Measurements from ENCODE around the gene TMEM132D. TPM values are rescaled to one million over a fixed set of nuclear protein-coding genes. Genes with fewer than 3 reads are reported as not detected.
"Not testable (repeated sequence)": the region's sequence is repeated elsewhere in the genome, so short reads cannot be mapped to it uniquely, and the experiment has no call there.

Gene TMEM132D
- total RNA-seq, 2 experiments from 2014 or later = not detected

- no peak overlapping the region for H3K27ac Mint-ChIP-seq
- DNase-seq = no peak
- no peak overlapping the region for H3K4me3 Mint-ChIP-seq
- peaks cover 5% of the 10 kb centered on the region for H3K9me3 Mint-ChIP-seq
- no peaks in the 10 kb centered on the region for H3K4me1 Mint-ChIP-seq
- no peaks in the 10 kb centered on the region for H3K36me3 Mint-ChIP-seq
- H3K27me3 Mint-ChIP-seq = no peaks in the 10 kb centered on the region
Observed at GRCh38 chr12:129556082-129556481, 347.7 kb downstream of the TMEM132D start.

DNA sequence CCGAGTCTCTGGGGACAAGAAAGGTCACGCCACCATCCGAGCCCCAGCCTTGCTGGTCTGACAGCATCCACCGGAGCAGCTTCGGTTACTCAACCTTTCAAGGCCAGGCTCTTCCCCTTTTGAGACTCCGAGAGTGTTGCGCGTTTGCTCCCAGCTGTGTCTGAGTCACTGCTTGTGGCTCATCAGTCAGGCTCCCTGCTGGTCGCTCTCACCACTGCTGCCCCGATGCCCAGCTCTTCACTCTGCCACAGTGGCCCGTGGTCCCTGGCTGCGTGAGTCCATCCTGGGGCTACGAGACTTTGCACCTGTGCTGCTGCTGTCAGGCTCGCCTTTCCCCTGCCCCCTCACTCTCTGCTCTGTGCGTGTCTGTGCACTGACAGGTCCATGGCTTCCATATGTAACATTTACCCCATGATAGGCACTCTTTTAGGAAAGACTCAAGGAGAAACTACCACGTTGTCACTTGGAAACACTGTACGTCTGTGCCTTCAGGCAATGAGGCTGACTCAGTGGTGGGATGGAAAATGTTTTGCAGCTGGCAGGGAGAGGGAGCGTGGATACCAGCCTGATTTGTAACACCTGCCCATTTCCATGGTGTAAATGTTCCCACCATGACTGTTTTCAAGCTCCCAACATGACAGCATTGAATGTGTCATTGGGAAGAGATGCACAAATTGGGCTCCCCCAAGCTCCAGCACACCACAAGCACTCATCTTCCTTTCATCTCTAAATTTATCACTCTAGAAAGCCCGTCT is 350.7 kb downstream of the TMEM132D start:
- peaks cover 5% of the 10 kb centered on the region for H3K9me3 Mint-ChIP-seq
- no peak overlapping the region for H3K4me3 Mint-ChIP-seq
- no peaks in the 10 kb centered on the region for H3K4me1 Mint-ChIP-seq
- H3K27me3 Mint-ChIP-seq = no peaks in the 10 kb centered on the region
- DNase-seq = no peak
- H3K36me3 Mint-ChIP-seq = no peaks in the 10 kb centered on the region
- H3K27ac Mint-ChIP-seq = no peak overlapping the region

DNA sequence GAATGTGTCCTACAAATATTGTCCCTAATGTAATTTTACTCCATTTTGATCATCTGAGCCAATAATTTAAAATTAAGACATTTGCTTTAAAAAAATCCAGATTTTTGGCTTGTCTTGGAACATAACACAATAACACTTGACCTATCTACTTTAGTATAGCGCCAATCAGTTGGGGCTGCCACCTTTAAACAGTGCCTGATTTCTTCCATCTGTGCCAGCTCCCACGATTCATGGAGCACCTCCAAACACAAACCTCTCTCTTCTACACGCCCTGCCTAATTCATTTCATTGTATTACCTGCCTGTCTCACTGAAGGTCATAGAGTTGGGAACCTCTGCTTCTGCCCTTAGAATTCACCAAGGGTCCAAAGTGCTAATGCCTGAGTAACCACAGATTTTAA is 352.4 kb downstream of the TMEM132D start:
- no peaks in the 10 kb centered on the region for H3K27me3 Mint-ChIP-seq
- peaks cover 2% of the 10 kb centered on the region for H3K9me3 Mint-ChIP-seq
- H3K4me1 Mint-ChIP-seq = no peaks in the 10 kb centered on the region
- DNase-seq = no peak
- no peak overlapping the region for H3K27ac Mint-ChIP-seq
- no peaks in the 10 kb centered on the region for H3K36me3 Mint-ChIP-seq
- no peak overlapping the region for H3K4me3 Mint-ChIP-seq

GRCh38 chr12:129550353-129550752 is 353.5 kb downstream of the TMEM132D start:
- Mint-ChIP-seq H3K27ac (no peak overlapping the region), H3K27me3 (no peaks in the 10 kb centered on the region), H3K9me3 (peaks cover 2% of the 10 kb centered on the region), H3K4me3 (no peak overlapping the region), H3K36me3 (no peaks in the 10 kb centered on the region), H3K4me1 (no peaks in the 10 kb centered on the region)
- no peak for DNase-seq

DNA sequence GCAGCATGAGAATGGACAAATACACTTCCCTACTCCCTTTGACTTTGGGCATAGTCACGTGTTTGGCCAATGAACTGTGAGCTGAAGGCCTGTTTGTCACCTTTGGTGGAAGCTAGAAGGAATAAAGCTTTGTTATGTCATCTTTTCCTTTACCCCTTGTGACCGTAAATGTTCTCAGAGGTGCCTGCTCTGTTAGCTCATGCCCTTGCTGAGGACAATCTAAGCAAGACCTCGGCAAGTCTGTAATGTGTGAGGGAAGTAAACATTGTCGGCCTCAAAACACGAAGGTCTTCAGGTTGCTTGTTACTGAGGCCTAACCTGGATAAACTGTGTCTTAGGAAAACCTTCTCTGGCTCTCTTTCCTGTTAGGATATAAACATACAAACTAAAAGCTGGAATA is 354.2 kb downstream of the TMEM132D start:
- H3K4me1 Mint-ChIP-seq = no peaks in the 10 kb centered on the region
- DNase-seq = no peak
- no peaks in the 10 kb centered on the region for H3K36me3 Mint-ChIP-seq
- no peaks in the 10 kb centered on the region for H3K27me3 Mint-ChIP-seq
- H3K4me3 Mint-ChIP-seq = no peak overlapping the region
- H3K9me3 Mint-ChIP-seq = peaks cover 2% of the 10 kb centered on the region
- no peak overlapping the region for H3K27ac Mint-ChIP-seq

GRCh38 chr12:129549020-129549419 is 354.8 kb downstream of the TMEM132D start:
- not testable (repeated sequence) for H3K27ac Mint-ChIP-seq, H3K36me3 Mint-ChIP-seq, H3K4me3 Mint-ChIP-seq, DNase-seq, H3K4me1 Mint-ChIP-seq, H3K9me3 Mint-ChIP-seq, H3K27me3 Mint-ChIP-seq

DNA sequence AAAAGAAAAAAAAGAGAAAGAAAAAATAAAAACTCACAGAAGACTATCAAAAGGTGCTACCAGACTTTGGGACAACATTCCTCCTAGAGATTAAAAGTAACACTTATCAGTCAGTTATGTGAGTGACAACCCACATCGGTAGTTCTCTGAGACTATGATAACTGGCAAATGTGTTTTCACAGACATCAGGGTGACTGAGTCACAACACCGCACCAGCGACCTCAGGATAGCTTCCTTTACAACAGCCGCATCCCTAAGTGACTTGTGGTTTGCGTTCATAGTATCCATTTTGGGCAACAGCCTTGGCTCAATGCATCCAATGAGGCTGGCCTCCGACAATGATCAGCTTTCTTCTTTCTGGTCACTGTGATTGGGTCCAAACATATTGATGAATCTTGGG is 359.1 kb downstream of the TMEM132D start:
- no peak overlapping the region for H3K4me3 Mint-ChIP-seq
- no peak overlapping the region for H3K27ac Mint-ChIP-seq

DNA sequence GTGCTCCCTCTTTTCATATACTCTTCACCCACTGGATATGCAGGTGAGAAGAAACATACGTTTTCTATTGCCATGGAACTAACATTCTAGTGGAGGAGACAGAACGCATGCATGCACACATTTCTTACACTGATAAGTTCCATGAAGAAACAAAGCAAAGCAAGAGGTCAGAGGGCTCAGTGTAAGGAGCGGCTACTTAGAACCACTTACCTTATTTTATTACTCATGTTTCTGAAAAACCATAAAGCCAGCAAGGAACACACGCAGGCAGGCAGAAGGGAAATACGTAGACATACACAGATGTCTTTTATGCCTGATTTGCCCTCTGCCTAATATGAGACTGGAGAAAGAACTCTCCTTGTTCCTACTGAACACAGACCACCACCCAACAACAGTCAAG is 362.9 kb downstream of the TMEM132D start:
- no peaks in the 10 kb centered on the region for H3K36me3 Mint-ChIP-seq
- H3K9me3 Mint-ChIP-seq = peaks cover 3% of the 10 kb centered on the region
- no peaks in the 10 kb centered on the region for H3K4me1 Mint-ChIP-seq
- no peaks in the 10 kb centered on the region for H3K27me3 Mint-ChIP-seq
- H3K27ac Mint-ChIP-seq = no peak overlapping the region
- DNase-seq = no peak
- no peak overlapping the region for H3K4me3 Mint-ChIP-seq

More for the DNA sequence above, 359.1 kb downstream of the TMEM132D start:
- peaks cover 2% of the 10 kb centered on the region for H3K9me3 Mint-ChIP-seq
- no peak for DNase-seq
- H3K36me3 Mint-ChIP-seq = no peaks in the 10 kb centered on the region
- no peaks in the 10 kb centered on the region for H3K4me1 Mint-ChIP-seq
- no peaks in the 10 kb centered on the region for H3K27me3 Mint-ChIP-seq

DNA sequence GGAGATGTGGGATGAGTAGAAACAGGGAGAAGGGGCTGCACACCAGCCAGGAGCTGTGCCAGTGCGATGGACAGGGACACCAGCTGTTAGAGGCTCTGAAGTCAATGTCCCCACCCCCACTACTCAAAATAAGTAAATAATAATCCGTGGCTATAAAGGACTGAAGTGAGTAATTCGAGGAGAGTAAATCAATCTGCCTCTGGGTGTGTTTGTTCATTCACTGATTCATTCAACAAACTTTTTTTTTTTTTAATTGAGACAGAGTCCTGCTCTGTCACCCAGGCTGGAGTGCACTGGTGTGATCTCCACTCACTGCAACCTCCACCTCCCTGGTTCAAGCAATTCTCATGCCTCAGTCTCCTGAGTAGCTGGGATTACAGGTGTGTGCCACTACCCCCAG is 363.6 kb downstream of the TMEM132D start:
- no peak overlapping the region for H3K27ac Mint-ChIP-seq
- no peaks in the 10 kb centered on the region for H3K4me1 Mint-ChIP-seq
- H3K36me3 Mint-ChIP-seq = no peaks in the 10 kb centered on the region
- H3K27me3 Mint-ChIP-seq = no peaks in the 10 kb centered on the region
- H3K9me3 Mint-ChIP-seq = peaks cover 5% of the 10 kb centered on the region
- no peak overlapping the region for H3K4me3 Mint-ChIP-seq
- DNase-seq = no peak

GRCh38 chr12:129538724-129539335 is 365.0 kb downstream of the TMEM132D start:
- H3K4me1 Mint-ChIP-seq, DNase-seq, H3K27me3 Mint-ChIP-seq, H3K4me3 Mint-ChIP-seq, H3K9me3 Mint-ChIP-seq, H3K36me3 Mint-ChIP-seq, H3K27ac Mint-ChIP-seq: not testable (repeated sequence)

- Mint-ChIP-seq H3K9me3 (peaks cover 5% of the 10 kb centered on the region), H3K27me3 (no peaks in the 10 kb centered on the region), H3K4me3 (no peak overlapping the region), H3K27ac (no peak overlapping the region), H3K4me1 (no peaks in the 10 kb centered on the region), H3K36me3 (no peaks in the 10 kb centered on the region)
- DNase-seq = no peak
Observed at GRCh38 chr12:129538137-129538536, 365.7 kb downstream of the TMEM132D start.

- no peak overlapping the region for H3K27ac Mint-ChIP-seq
- peaks cover 6% of the 10 kb centered on the region for H3K9me3 Mint-ChIP-seq
- no peaks in the 10 kb centered on the region for H3K36me3 Mint-ChIP-seq
Observed at GRCh38 chr12:129534966-129535750, 368.7 kb downstream of the TMEM132D start.

GRCh38 chr12:129532707-129533499 is 370.9 kb downstream of the TMEM132D start:
- DNase-seq = no peak
- H3K9me3 Mint-ChIP-seq = peaks cover 7% of the 10 kb centered on the region
- H3K4me3 Mint-ChIP-seq = no peak overlapping the region
- no peaks in the 10 kb centered on the region for H3K4me1 Mint-ChIP-seq
- H3K27me3 Mint-ChIP-seq = no peaks in the 10 kb centered on the region
- no peak overlapping the region for H3K27ac Mint-ChIP-seq
- H3K36me3 Mint-ChIP-seq = no peaks in the 10 kb centered on the region

More at GRCh38 chr12:129534966-129535750, 368.7 kb downstream of the TMEM132D start:
- no peaks in the 10 kb centered on the region for H3K4me1 Mint-ChIP-seq
- no peak for DNase-seq
- H3K4me3 Mint-ChIP-seq = no peak overlapping the region
- no peaks in the 10 kb centered on the region for H3K27me3 Mint-ChIP-seq

- H3K27ac Mint-ChIP-seq = no peak overlapping the region
- no peak for DNase-seq
- H3K27me3 Mint-ChIP-seq = no peaks in the 10 kb centered on the region
- no peaks in the 10 kb centered on the region for H3K4me1 Mint-ChIP-seq
- H3K4me3 Mint-ChIP-seq = no peak overlapping the region
- H3K36me3 Mint-ChIP-seq = no peaks in the 10 kb centered on the region
- H3K9me3 Mint-ChIP-seq = peaks cover 7% of the 10 kb centered on the region
Observed at GRCh38 chr12:129532082-129532481, 371.7 kb downstream of the TMEM132D start.

- no peaks in the 10 kb centered on the region for H3K36me3 Mint-ChIP-seq
- peaks cover 7% of the 10 kb centered on the region for H3K9me3 Mint-ChIP-seq
- no peaks in the 10 kb centered on the region for H3K27me3 Mint-ChIP-seq
- DNase-seq = no peak
- no peaks in the 10 kb centered on the region for H3K4me1 Mint-ChIP-seq
- no peak overlapping the region for H3K27ac Mint-ChIP-seq
- H3K4me3 Mint-ChIP-seq = no peak overlapping the region
Observed at GRCh38 chr12:129530984-129531383, 372.8 kb downstream of the TMEM132D start.
